Measurements from ENCODE around the gene ADAM12. TPM values are rescaled to one million over a fixed set of nuclear protein-coding genes. Genes with fewer than 3 reads are reported as not detected.

Gene ADAM12
- total RNA-seq, 1 experiment from 2014 or later: not detected

GRCh38 chr10:126153711-126154628, 234.3 kb downstream of the ADAM12 start:
- Histone ChIP-seq H3K9me3 (ENCODE audit: low read length) (no peaks in the 10 kb centered on the region), H3K27me3 (ENCODE audit: low read length) (no peaks in the 10 kb centered on the region), H3K4me2 (ENCODE audit: low read depth, low read length, poor library complexity, severe bottlenecking) (no peak overlapping the region), H3K79me2 (ENCODE audit: low read length) (no peaks in the 10 kb centered on the region), H4K20me1 (ENCODE audit: insufficient read depth, low read depth, low read length) (no peaks in the 10 kb centered on the region), H3K36me3 (ENCODE audit: insufficient read depth, low read length) (no peaks in the 10 kb centered on the region), H3K9ac (ENCODE audit: low read length) (no peak overlapping the region), H2AFZ (ENCODE audit: low read length) (no peak overlapping the region), H3K4me1 (ENCODE audit: low read length) (0 out of 2 replicates have a peak, but pooled peaks cover 3% of the 10 kb centered on the region), H3K4me3 (ENCODE audit: low read length) (no peak overlapping the region), H3K9me2 (replicated peaks; ENCODE audit: insufficient read depth, low read length) (no peaks in the 10 kb centered on the region), H3K27ac (ENCODE audit: low read length) (no peak overlapping the region)
- no peak for DNase-seq

GRCh38 chr10:126147866-126148587, 240.2 kb downstream of the ADAM12 start:
- Histone ChIP-seq H3K4me1 (ENCODE audit: low read length) (no peaks in the 10 kb centered on the region), H2AFZ (ENCODE audit: low read length) (no peak overlapping the region), H3K4me2 (ENCODE audit: low read depth, low read length, poor library complexity, severe bottlenecking) (no peak overlapping the region), H3K79me2 (ENCODE audit: low read length) (no peaks in the 10 kb centered on the region), H3K4me3 (ENCODE audit: low read length) (no peak overlapping the region), H3K27ac (ENCODE audit: low read length) (no peak overlapping the region), H4K20me1 (ENCODE audit: insufficient read depth, low read depth, low read length) (no peaks in the 10 kb centered on the region), H3K9ac (ENCODE audit: low read length) (no peak overlapping the region), H3K36me3 (ENCODE audit: insufficient read depth, low read length) (no peaks in the 10 kb centered on the region), H3K9me3 (ENCODE audit: low read length) (peaks cover 2% of the 10 kb centered on the region; the same call in 1 of the 2 replicates), H3K27me3 (ENCODE audit: low read length) (no peaks in the 10 kb centered on the region), H3K9me2 (replicated peaks; ENCODE audit: insufficient read depth, low read length) (no peaks in the 10 kb centered on the region)
- DNase-seq: no peak

- Histone ChIP-seq H3K4me1 (ENCODE audit: low read length) (no peaks in the 10 kb centered on the region), H3K36me3 (ENCODE audit: insufficient read depth, low read length) (no peaks in the 10 kb centered on the region), H2AFZ (ENCODE audit: low read length) (no peak overlapping the region), H3K27ac (ENCODE audit: low read length) (no peak overlapping the region), H3K79me2 (ENCODE audit: low read length) (no peaks in the 10 kb centered on the region), H3K9me2 (replicated peaks; ENCODE audit: insufficient read depth, low read length) (no peaks in the 10 kb centered on the region), H3K4me3 (ENCODE audit: low read length) (no peak overlapping the region), H3K9me3 (ENCODE audit: low read length) (peaks cover 4% of the 10 kb centered on the region; the same call in 1 of the 2 replicates), H3K9ac (ENCODE audit: low read length) (no peak overlapping the region), H3K27me3 (ENCODE audit: low read length) (no peaks in the 10 kb centered on the region), H4K20me1 (ENCODE audit: insufficient read depth, low read depth, low read length) (no peaks in the 10 kb centered on the region), H3K4me2 (ENCODE audit: low read depth, low read length, poor library complexity, severe bottlenecking) (no peak overlapping the region)
- DNase-seq: no peak
Observed at GRCh38 chr10:126146771-126147170, 241.5 kb downstream of the ADAM12 start.

GRCh38 chr10:126143117-126143516, 245.2 kb downstream of the ADAM12 start:
- no peak overlapping the region for H3K4me2 ChIP-seq (ENCODE audit: low read depth, low read length, poor library complexity, severe bottlenecking)
- H4K20me1 ChIP-seq (ENCODE audit: insufficient read depth, low read depth, low read length): no peaks in the 10 kb centered on the region
- H3K9ac ChIP-seq (ENCODE audit: low read length): no peak overlapping the region
- DNase-seq: no peak
- H3K27me3 ChIP-seq (ENCODE audit: low read length): no peaks in the 10 kb centered on the region
- H3K36me3 ChIP-seq (ENCODE audit: insufficient read depth, low read length): no peaks in the 10 kb centered on the region
- H3K4me3 ChIP-seq (ENCODE audit: low read length): no peak overlapping the region
- H3K27ac ChIP-seq (ENCODE audit: low read length): no peak overlapping the region
- H3K9me3 ChIP-seq (ENCODE audit: low read length): peaks cover 4% of the 10 kb centered on the region; the same call in 1 of the 2 replicates
- no peaks in the 10 kb centered on the region for H3K4me1 ChIP-seq (ENCODE audit: low read length)
- H3K9me2 ChIP-seq (replicated peaks; ENCODE audit: insufficient read depth, low read length): no peaks in the 10 kb centered on the region
- no peak overlapping the region for H2AFZ ChIP-seq (ENCODE audit: low read length)
- no peaks in the 10 kb centered on the region for H3K79me2 ChIP-seq (ENCODE audit: low read length)

- H3K9me2 ChIP-seq (replicated peaks; ENCODE audit: insufficient read depth, low read length): no peaks in the 10 kb centered on the region
- no peaks in the 10 kb centered on the region for H3K79me2 ChIP-seq (ENCODE audit: low read length)
- no peaks in the 10 kb centered on the region for H4K20me1 ChIP-seq (ENCODE audit: insufficient read depth, low read depth, low read length)
- no peak overlapping the region for H3K9ac ChIP-seq (ENCODE audit: low read length)
- H3K27ac ChIP-seq (ENCODE audit: low read length): no peak overlapping the region
- H3K4me2 ChIP-seq (ENCODE audit: low read depth, low read length, poor library complexity, severe bottlenecking): no peak overlapping the region
- H3K9me3 ChIP-seq (ENCODE audit: low read length): peaks cover 4% of the 10 kb centered on the region; the same call in 1 of the 2 replicates
- no peak overlapping the region for H2AFZ ChIP-seq (ENCODE audit: low read length)
- no peak overlapping the region for H3K4me3 ChIP-seq (ENCODE audit: low read length)
- no peaks in the 10 kb centered on the region for H3K36me3 ChIP-seq (ENCODE audit: insufficient read depth, low read length)
- DNase-seq: no peak
- H3K4me1 ChIP-seq (ENCODE audit: low read length): no peaks in the 10 kb centered on the region
- H3K27me3 ChIP-seq (ENCODE audit: low read length): no peaks in the 10 kb centered on the region
Observed at GRCh38 chr10:126140746-126141273, 247.5 kb downstream of the ADAM12 start.

GRCh38 chr10:126137562-126138221, 250.6 kb downstream of the ADAM12 start:
- Histone ChIP-seq H2AFZ (ENCODE audit: low read length) (no peak overlapping the region), H3K9me3 (ENCODE audit: low read length) (no peaks in the 10 kb centered on the region), H3K9me2 (replicated peaks; ENCODE audit: insufficient read depth, low read length) (no peaks in the 10 kb centered on the region), H3K4me3 (ENCODE audit: low read length) (no peak overlapping the region), H3K27ac (ENCODE audit: low read length) (no peak overlapping the region), H3K79me2 (ENCODE audit: low read length) (no peaks in the 10 kb centered on the region), H3K4me1 (ENCODE audit: low read length) (no peaks in the 10 kb centered on the region), H3K9ac (ENCODE audit: low read length) (no peak overlapping the region), H3K27me3 (ENCODE audit: low read length) (no peaks in the 10 kb centered on the region), H3K36me3 (ENCODE audit: insufficient read depth, low read length) (no peaks in the 10 kb centered on the region), H3K4me2 (ENCODE audit: low read depth, low read length, poor library complexity, severe bottlenecking) (no peak overlapping the region), H4K20me1 (ENCODE audit: insufficient read depth, low read depth, low read length) (no peaks in the 10 kb centered on the region)
- no peak for DNase-seq

- no peak for DNase-seq
- H3K4me1 ChIP-seq (ENCODE audit: low read length): no peaks in the 10 kb centered on the region
- no peaks in the 10 kb centered on the region for H3K9me2 ChIP-seq (replicated peaks; ENCODE audit: insufficient read depth, low read length)
- no peak overlapping the region for H3K27ac ChIP-seq (ENCODE audit: low read length)
- no peaks in the 10 kb centered on the region for H3K79me2 ChIP-seq (ENCODE audit: low read length)
- no peaks in the 10 kb centered on the region for H4K20me1 ChIP-seq (ENCODE audit: insufficient read depth, low read depth, low read length)
- H3K36me3 ChIP-seq (ENCODE audit: insufficient read depth, low read length): no peaks in the 10 kb centered on the region
- H3K27me3 ChIP-seq (ENCODE audit: low read length): no peaks in the 10 kb centered on the region
- H3K9ac ChIP-seq (ENCODE audit: low read length): no peak overlapping the region
- H3K4me3 ChIP-seq (ENCODE audit: low read length): no peak overlapping the region
- H2AFZ ChIP-seq (ENCODE audit: low read length): no peak overlapping the region; the same call in 1 of the 2 replicates
- no peak overlapping the region for H3K4me2 ChIP-seq (ENCODE audit: low read depth, low read length, poor library complexity, severe bottlenecking)
- no peaks in the 10 kb centered on the region for H3K9me3 ChIP-seq (ENCODE audit: low read length)
Observed at GRCh38 chr10:126135941-126136595, 252.2 kb downstream of the ADAM12 start.
